Suppressor macrophage treated with lipopolysaccharide for 1 hour (primary cell): Measurements from ENCODE around the gene SLC47A2.

Experiments
- DNase-seq, 3 donors: peaks; one replicate each; pipeline ENCODE4 v3.0.0-alpha.2; 2020 to 2022

The SLC47A2 gene

DNA sequence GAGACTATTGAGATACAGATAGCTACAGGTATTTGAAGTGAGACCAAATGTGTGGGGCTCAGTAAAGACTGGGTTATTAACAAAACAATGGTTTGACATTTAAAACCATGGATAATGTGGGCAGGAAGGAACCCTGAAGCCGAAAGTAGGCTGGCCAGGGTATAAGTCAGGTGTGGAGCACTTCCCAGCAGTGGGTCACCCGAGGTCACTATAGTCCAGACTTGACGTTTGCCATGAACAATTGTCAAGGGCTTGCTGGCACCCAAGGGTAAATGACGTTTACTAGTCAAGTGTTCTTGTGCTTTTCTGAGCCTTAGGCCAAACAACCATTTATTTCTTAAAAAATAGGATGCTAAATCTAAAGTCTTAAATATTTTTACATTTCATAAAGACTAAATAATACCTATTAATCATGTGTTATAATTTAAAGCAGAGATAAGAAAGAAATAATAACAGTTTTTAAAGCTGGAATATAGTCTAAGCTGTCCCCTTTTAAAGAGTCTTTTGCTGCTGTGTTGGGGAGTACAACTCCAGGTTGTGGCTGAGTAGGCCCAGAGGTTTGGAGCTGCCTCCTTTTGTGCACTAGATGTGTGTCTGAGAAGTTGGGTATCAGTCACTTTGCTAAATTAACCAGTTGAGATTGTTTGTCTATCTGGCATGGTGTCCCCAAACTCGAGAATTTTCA is 52.1 kb downstream of the SLC47A2 start:
- no peak for DNase-seq

GRCh38 chr17:19663097-19663496 is 53.3 kb downstream of the SLC47A2 start:
- no peak for DNase-seq

DNA sequence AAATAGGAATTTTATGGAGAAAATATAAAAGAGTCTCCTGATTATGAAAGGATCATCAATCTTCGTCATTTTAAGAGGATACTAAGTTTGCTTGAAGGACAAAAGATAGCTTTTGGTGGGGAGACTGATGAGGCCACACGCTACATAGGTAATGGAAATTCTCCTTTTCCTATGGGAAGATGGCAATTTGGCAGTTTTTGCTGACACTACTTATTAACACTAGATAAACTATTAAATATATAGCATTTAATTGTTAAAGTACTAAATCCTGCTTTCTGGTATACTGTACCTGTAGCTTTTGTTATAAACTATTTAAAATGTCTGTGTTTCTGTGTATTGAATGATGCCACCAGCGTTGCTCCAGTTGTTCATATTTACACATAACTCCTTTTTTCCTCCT is 55.3 kb downstream of the SLC47A2 start:
- no peak for DNase-seq

DNA sequence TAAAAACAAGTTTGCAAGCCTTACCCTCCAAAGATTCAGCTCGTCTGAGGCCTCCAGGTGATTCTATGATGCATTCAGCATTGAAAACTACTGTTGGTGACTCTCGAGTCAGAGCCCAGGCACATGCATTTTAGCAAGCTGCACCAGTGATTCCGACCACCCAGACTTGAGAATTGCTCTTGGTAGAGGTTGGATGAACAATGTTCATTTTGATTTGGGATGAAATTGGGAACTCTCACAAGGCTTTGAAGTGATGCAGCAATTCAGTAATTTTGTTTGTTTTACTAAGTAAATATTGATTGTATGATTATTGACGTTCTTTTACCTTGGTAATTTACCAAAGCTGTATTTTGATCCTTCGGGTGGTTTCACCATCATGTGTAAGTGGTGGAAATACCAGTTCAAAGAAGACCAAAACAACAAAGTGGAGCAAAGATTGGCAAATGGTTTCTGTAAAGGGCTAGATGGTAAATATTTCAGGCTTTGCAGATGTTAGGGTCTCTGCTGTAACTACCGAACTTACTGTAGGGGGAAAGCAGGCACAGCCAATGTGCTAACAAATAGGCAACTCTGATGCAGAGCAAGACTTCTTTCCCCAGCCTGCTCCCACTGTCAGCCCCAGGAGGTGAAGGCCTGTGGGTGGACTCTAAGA is 56.0 kb downstream of the SLC47A2 start:
- DNase-seq, result no peak

DNA sequence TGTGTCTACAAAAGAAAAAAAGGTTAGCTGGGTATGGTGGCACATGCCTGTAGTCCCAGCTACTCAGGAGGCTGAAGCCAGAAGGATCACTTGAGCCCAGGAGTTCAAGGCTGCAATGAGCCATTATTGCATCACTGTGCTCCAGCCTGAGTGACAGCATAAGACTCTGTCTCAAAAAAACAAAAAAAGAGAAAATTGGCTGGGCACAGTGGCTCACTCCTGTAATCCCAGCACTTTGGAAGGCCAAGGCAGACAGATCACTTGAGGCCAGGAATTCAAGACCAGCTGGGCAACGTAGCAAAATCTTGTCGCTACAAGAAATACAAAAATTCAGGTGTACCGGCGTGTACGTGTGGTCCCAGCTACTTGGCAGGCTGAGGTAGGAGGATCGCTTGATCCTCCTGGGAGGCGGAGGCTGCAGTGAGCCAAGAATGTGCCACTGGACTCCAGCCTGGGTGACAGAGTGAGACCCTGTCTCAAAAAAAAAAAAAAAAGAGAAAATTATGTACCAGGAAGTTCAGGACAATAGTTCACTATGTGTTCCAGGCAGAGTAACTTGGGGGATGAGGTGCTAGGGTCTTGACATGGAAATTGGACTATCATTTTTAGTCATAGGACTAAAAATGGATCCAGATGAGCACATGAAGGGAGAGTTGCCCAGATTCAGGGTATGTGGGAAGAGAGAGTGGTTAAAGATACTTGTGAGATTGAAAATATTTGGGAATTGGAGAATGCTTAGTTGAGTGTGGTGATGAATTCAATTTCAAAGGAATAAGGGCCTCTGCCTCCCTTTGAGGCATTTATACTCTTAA is 56.8 kb downstream of the SLC47A2 start:
- no peak for DNase-seq

DNA sequence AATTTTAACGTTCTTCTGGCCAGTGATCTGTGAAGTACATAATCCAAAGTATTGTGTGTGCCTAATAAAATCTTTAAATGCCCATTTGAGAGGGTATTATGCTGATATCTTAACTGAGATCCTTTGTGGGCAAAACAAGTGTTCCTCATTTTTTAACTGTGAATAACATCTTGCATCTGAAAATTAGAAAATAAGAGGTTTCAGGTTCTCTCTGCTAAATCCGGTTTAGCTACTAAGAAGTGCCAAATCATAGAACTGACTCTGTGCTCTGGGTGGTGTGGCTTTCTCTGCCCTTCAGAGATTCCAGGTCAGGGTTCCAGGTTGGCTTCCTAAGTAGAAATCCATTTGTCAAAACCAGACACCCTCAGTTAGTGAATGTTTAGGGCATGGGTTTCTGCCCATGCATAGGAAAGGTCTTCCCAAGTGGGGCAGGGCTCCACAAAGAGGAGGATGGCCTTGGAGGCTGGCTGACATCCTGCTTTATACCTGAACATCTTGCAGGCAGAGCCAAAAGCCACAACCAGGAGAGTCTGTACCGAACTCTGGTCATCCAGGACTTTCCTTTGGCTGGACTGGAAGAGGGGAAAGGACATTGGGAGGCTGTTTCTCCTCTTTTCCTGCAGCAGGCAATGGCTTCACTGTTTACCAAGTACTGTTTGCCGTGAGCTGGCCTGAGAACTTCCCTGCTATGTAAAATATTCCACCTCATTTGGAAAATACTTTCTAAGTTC is 59.4 kb downstream of the SLC47A2 start:
- DNase-seq, result peak in 1 of 3 donors; percentile 23

DNA sequence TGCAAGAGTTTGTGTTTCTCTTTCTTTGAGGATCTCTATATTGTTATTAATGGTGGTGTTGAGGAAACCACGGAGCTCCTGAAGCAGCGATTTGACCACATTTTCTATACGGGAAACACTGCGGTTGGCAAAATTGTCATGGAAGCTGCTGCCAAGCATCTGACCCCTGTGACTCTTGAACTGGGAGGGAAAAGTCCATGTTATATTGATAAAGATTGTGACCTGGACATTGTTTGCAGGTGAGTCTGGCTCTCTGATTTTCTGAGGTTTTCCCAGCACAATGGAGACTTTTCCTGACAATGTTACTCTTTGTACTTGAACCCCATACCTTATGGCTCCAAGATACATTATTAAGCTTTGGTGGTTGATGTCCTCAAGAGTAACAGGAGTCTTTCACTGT is 60.0 kb downstream of the SLC47A2 start:
- no peak for DNase-seq

DNA sequence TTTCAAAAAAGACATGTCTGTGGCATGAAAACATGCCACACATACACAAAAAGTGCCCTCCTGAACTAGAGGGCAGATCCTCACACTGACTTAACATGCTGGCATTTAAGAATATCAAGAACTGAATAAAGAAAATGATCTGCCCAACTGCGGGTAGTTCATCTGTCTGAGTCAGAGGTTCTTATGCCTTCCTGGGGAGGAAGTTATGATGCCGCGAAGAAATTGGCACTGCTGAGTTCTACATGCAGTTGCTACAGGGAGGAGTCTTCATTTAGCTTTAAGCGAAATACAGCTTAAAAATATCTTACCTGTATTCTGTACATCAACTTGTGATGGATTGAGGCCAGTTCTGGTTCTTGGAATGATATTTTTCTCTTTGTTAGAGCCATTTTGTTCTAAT is 61.5 kb downstream of the SLC47A2 start:
- DNase-seq, result peak in 1 of 3 donors; percentile 41

GRCh38 chr17:19654342-19654886 is 62.0 kb downstream of the SLC47A2 start:
- DNase-seq, result no peak

GRCh38 chr17:19652595-19652994 is 63.8 kb downstream of the SLC47A2 start:
- DNase-seq, result no peak

GRCh38 chr17:19651451-19652238 is 64.7 kb downstream of the SLC47A2 start:
- DNase-seq, result no peak

DNA sequence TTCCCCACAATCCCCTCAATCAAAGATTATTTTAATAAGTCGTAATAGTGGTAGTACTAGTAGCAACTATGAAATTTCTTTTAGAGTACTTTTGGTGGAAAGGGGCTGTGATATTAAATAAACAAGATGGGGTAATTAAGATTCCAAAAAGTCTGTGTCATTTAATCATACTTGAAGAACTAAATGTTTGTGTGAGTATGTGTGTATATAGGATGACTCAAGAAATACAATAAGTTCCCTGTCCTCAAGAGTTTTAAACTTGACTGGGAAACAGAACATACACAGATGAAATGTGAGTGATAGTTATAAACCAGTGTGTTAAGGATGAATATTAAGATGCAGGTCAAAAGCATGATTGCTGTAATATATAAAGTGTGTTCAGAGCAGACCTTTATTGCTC is 65.6 kb downstream of the SLC47A2 start:
- DNase-seq, result no peak

- no peak for DNase-seq
Measured at GRCh38 chr17:19649274-19649541, 67.2 kb downstream of the SLC47A2 start.

GRCh38 chr17:19648475-19649273 is 67.7 kb downstream of the SLC47A2 start, which contains the start of gene ALDH3A2:
Gene ALDH3A2, plus strand, starts transcription at chr17:19648751. Its CDS starts 221 bp downstream, at chr17:19648972.
- peak; percentile 96 to 99 (median 98) for DNase-seq

- DNase-seq, result peak; percentile 90 to 92 (median 92)
Measured at GRCh38 chr17:19647697-19648474, 68.5 kb downstream of the SLC47A2 start.

DNA sequence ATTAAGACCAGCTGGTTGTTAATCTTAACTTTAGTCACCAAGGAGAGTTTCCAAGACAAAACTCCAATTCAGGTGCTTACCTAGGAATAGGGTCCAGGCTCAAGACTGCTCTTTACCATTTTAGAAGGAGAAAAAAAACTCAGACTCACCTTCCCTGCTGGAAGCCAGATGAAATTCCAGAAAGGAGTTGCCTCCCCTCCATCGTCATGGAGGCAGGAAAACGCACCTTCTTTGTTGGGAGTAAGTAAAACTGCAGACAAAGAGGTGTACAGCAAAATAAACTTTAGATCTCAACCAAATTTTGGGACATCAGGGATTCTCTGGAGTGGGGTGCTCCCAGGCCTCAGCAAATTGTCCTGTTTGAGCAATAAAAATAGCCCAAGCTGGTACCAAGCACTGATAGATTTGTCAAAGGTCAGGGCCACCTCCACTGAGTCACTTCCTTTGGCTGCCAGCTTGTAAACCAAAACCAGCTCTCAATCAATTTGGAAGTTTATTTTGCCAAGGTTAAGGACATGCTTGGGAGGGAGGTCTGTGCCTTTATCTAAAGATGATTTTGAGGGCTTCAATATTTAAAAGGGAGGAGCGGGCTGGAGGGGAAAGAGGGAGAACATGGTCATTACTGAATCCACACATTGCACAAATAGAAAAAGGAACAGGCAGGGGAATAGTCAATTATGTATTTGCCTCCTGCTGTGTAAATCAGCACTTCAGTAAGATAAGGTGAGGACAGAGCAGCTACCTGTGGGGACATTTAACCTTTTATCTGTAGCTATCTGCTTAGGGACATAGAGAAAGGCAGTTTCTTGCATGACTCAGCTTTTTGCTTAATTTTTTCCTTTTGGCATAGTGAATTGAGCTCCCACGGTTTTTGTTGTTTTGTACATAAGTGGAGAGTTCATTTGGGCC is 69.3 kb downstream of the SLC47A2 start:
- peak; percentile 26 to 50 (median 40) for DNase-seq

- peak; percentile 72 to 82 (median 76) for DNase-seq
Measured at GRCh38 chr17:19645734-19646201, 70.6 kb downstream of the SLC47A2 start.

DNA sequence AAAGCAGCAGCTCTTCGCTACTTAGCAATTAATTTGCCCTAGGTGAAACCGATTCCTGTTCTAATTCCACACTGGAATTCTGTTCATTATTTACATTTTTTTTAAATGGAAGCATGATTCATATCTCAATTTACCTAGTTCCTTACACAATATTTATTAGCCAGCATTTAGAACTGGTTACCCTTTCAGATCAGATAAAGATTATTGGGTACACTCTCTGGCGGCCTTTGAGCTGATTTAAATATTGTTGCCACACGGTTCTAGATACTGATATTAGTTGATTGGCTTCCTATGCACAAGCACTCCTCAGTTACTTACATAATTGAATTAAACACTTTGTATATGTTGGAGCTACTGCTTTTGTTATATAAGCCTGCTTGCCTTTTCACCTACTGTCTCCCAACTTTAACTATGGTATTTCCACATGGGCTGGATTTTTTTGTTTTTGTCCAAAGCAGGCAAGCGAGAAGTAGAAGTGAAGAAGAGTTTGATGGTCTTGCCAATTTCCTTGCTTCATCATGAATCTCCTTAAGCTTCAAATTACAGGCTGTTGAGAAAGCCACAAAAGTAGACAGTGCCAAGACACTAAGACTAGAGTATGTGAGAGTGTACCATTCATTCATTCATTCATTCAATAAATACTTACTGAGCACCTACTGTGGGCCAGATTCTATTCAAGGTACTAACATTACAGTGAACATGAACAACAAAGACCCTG is 71.7 kb downstream of the SLC47A2 start:
- no peak for DNase-seq
